Epithelial cell of proximal tubule (primary cell): ENCODE measurements around the gene PPP1R1B. TPM values are rescaled to one million over a fixed set of nuclear protein-coding genes. Genes with fewer than 3 reads are reported as not detected.

ENCODE experiments used
- DNase-seq: peaks from one replicate; pipeline ENCODE4 v3.0.0-alpha.2; 2011; ENCODE audit warnings: low read depth
- H3K4me3 ChIP-seq: 2 replicates; pipeline ENCODE4 v1.5.1; 2011; ENCODE audit warnings: low read depth, mild to moderate bottlenecking, low read length
- total RNA-seq: library from RNA; depleted of rRNA; stranded (reverse); fragments of >200 nt; gene quantifications from 2 replicates; pipeline ENCODE4 v1.2.3, GENCODE V29; 2015
- TF ChIP-seq, protein P1 (sequence below): conservative IDR thresholded peaks from 2 replicates; pipeline ENCODE4 v1.5.1; 2012; ENCODE audit warnings: low read depth, mild to moderate bottlenecking, low read length

The PPP1R1B gene
- total RNA-seq, 1 donor from 2014 or later, result not detected

DNA sequence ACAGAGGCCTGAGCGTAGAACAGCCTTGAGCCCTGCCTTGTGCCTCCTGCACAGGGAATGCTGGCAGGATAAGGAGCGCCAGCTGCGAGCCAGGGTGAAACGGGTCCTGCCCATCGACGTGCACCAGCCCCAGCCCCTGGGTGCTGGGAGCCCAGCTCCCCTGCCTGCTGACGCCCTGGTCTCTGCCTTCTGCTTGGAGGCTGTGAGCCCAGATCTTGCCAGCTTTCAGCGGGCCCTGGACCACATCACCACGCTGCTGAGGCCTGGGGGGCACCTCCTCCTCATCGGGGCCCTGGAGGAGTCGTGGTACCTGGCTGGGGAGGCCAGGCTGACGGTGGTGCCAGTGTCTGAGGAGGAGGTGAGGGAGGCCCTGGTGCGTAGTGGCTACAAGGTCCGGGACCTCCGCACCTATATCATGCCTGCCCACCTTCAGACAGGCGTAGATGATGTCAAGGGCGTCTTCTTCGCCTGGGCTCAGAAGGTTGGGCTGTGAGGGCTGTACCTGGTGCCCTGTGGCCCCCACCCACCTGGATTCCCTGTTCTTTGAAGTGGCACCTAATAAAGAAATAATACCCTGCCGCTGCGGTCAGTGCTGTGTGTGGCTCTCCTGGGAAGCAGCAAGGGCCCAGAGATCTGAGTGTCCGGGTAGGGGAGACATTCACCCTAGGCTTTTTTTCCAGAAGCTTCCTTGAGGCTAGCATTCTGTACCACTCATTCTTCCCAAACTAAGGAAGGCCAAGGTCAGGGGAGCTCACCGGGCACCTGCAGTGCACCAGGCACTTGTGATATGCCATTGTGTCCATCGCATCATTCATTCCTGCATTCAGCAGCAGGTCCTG, 43.4 kb downstream of the PPP1R1B start:
- H3K4me3 ChIP-seq, result no peak overlapping the region
- TF ChIP-seq, protein P1, sequence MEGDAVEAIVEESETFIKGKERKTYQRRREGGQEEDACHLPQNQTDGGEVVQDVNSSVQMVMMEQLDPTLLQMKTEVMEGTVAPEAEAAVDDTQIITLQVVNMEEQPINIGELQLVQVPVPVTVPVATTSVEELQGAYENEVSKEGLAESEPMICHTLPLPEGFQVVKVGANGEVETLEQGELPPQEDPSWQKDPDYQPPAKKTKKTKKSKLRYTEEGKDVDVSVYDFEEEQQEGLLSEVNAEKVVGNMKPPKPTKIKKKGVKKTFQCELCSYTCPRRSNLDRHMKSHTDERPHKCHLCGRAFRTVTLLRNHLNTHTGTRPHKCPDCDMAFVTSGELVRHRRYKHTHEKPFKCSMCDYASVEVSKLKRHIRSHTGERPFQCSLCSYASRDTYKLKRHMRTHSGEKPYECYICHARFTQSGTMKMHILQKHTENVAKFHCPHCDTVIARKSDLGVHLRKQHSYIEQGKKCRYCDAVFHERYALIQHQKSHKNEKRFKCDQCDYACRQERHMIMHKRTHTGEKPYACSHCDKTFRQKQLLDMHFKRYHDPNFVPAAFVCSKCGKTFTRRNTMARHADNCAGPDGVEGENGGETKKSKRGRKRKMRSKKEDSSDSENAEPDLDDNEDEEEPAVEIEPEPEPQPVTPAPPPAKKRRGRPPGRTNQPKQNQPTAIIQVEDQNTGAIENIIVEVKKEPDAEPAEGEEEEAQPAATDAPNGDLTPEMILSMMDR, result no peak
- no peak for DNase-seq

DNA sequence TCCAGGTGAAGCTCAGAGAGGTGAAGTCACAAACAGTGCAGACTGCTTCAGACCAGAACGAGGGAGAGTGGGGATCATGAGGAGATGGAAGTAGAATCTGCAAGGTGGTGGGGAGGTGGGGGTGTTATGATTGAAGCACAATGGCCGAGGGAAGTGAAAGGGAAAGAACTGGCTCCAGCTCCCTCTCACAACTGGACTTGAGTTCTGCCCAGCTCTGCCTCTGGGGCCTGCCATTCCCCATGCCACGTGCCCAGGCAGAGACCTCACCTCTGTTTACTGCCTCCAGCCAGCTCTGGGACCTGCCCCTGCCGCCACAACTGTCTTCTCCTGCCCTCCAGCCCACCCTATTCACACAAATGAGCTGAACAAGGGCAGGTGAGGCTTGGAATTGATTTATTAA, 44.0 kb downstream of the PPP1R1B start:
- H3K4me3 ChIP-seq, result no peak overlapping the region
- DNase-seq, result no peak
- TF ChIP-seq, protein P1, result no peak

DNA sequence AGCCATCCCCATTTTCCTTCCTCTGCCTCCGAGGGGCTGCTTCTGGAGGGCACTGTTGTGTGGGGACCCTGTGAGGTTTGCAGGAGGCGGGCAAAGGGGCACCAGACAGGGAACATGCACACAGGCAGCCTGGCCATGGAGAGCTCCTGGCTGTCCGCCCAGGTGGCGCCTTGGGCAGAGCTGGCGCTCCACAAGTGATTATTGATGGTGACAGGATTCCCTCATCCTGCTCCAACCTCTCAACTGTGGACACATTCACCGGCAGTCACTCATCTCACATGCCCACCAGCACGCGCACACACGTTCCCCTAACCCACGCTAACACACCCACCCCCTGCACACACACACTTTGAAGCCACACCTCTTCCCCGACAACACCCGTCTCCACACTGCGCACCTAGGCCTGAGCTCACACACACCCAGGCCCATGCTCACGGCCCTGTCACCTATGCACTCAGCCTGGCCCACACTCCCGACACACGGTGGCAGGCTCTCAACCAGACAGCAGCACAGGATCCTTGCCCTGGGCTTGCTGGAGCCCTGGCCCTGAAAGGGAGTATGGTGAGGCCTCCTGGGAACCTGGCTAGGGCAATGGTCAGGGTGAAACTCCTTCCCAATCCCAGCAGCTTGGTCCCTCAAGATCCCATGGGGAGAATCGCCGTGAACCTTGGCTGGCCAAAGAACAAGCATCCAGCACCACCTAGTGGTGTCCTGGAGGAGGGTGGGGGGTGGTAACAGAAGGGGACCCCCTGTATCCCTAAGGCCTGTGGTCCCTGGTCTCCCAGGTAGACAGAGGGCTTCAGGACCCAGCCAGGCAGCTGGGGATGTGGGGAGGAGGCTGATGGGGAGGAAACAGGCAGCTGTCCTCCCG, 45.1 kb downstream of the PPP1R1B start:
- no peak overlapping the region for H3K4me3 ChIP-seq
- TF ChIP-seq, protein P1, result peak; percentile 84
- no peak for DNase-seq

DNA sequence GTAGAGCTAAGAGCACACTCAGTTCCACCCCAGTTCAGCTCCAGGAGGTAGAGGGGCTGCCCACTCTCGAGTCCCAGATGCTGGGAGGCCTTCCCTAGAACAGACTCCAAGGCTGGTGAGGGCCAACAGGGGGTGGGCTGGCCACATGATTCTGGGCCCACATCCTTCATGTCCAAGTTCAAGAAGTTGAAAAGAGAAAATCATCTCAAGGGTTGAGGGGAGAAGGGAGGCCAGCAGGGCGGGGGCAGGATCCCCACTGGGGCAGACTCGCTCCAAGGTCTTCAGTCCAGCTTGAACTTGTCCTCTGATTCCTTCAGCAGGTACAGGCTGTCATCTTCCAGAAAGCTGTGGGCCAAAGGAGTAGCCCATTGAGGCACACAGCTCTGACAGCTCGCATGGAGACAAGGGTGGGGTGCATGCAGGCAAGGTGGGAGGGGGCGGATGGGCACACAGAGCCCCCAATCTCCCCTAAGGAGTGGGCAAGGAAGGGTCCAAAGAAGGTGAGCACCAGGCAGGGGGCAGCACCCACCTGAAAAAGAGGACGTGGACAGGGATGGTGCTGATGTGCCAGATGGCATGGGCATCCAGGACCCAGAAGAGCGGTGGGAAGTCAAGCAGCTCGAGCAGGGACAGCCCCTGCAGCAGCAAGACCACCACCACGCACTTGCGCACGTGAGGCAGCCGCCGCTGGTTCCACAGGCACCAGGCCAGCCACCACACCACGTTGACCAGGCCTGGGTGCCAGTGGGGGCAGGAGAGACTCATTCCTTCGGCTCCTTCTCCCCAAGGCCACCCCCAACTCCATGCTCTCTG, 46.0 kb downstream of the PPP1R1B start:
- TF ChIP-seq, protein P1, result no peak
- no peak overlapping the region for H3K4me3 ChIP-seq
- DNase-seq, result no peak

DNA sequence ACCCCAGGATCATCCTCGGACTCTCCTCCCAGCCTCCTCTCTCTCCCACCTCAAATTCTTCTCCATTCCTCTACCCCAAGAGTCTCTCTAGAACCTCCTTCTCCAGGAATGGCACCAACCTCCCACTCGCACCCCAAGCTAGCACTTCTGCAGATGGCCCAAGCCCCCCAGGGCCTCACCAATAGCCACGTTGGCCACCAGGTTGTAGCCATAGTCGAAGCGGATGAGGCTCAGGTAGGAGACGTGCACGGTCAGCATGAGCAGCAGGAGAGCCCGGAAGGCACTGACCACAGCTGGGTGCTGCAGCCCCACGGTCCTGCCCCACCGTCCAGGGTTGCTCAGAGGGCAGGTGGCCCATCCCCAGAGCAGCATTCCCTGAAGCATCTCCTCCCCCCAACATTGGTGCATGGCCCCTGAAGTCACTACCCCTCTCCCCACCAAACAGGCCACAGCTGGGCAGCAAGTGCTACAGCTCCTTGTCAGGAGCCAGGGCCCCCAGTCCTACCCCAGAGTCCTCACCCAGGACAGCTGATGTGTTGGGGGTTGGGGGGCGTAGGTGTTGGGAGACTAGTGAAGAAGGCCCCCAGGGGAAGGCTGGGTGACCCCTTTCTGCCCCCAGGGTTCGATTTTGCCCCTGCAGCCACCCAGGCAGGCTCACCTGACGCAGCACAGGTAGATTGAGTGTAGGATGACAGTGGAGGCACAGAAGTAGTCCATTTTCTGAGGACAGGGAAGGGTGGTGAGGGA, 46.8 kb downstream of the PPP1R1B start:
- TF ChIP-seq, protein P1, result no peak
- no peak overlapping the region for H3K4me3 ChIP-seq
- no peak for DNase-seq

DNA sequence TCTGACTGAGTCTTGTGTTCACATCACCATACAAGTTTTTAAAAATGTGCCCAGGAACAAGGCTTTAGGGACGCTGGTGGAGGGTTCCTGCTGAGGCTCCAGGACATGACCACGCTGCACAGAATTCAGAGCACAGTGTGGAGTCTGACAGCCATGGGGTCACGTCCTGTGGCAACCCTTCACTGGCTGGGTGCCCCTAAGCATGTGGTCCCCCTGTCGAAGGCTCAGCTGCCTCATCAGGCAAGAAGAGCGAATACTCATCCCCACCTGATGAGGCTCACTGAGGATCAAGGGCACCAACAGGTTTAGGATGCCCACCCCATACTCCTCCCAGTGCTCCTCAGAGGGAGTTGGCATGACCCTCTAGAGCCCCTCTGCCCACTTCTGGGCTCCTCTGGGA, 47.4 kb downstream of the PPP1R1B start:
- H3K4me3 ChIP-seq, result no peak overlapping the region
- TF ChIP-seq, protein P1, result no peak
- DNase-seq, result no peak
